GM06990 (cell line): ENCODE measurements around the gene SPACA7.

ENCODE experiments used
- DNase-seq: peaks from one replicate; pipeline ENCODE4 v3.0.0-alpha.2; 2011; ENCODE audit not compliant: insufficient read length; ENCODE audit errors: extremely low read depth
- H3K27me3 ChIP-seq: replicated peaks from 2 replicates; pipeline ENCODE4 v1.6.0; 2011; ENCODE audit warnings: low read length; ENCODE audit not compliant: control insufficient read depth, insufficient read depth
- H3K36me3 ChIP-seq: 2 replicates; pipeline ENCODE4 v1.5.1; 2011; ENCODE audit warnings: low read length; ENCODE audit not compliant: control insufficient read depth, insufficient read depth
- H3K4me3 ChIP-seq: replicated peaks from 2 replicates; pipeline ENCODE4 v1.5.1; 2011; ENCODE audit warnings: low read depth, mild to moderate bottlenecking, control low read depth, low read length
- CTCF ChIP-seq: IDR thresholded peaks from 2 replicates; pipeline ENCODE4 v1.5.1; 2011; ENCODE audit warnings: low read length, control low read depth, mild to moderate bottlenecking, inconsistent platforms; ENCODE audit not compliant: insufficient read depth, poor library complexity, severe bottlenecking

SPACA7 gene

GRCh38 chr13:112465251-112466131, 89.3 kb downstream of the SPACA7 start:
- H3K4me3 ChIP-seq, result no peak overlapping the region
- H3K36me3 ChIP-seq, result no peaks in the 10 kb centered on the region
- DNase-seq, result no peak
- no peak for TF ChIP-seq CTCF
- H3K27me3 ChIP-seq, result no peaks in the 10 kb centered on the region

GRCh38 chr13:112466132-112467058, 90.2 kb downstream of the SPACA7 start:
- DNase-seq, result no peak
- H3K27me3 ChIP-seq, result no peaks in the 10 kb centered on the region
- no peak for TF ChIP-seq CTCF
- H3K36me3 ChIP-seq, result no peaks in the 10 kb centered on the region
- no peak overlapping the region for H3K4me3 ChIP-seq

- Histone ChIP-seq H3K4me3 (no peak overlapping the region), H3K27me3 (no peaks in the 10 kb centered on the region), H3K36me3 (no peaks in the 10 kb centered on the region)
- TF ChIP-seq CTCF, result no peak
- DNase-seq, result no peak
These were observed 91.1 kb downstream of the SPACA7 start for GRCh38 chr13:112467236-112467635.

- no peak for TF ChIP-seq CTCF
- Histone ChIP-seq H3K27me3 (no peaks in the 10 kb centered on the region), H3K4me3 (no peak overlapping the region), H3K36me3 (no peaks in the 10 kb centered on the region)
- DNase-seq, result no peak
These were observed 91.9 kb downstream of the SPACA7 start for GRCh38 chr13:112468069-112468468.

GRCh38 chr13:112469071-112469745, 93.1 kb downstream of the SPACA7 start:
- H3K4me3 ChIP-seq, result no peak overlapping the region
- H3K27me3 ChIP-seq, result no peaks in the 10 kb centered on the region
- H3K36me3 ChIP-seq, result no peaks in the 10 kb centered on the region
- TF ChIP-seq CTCF, result no peak
- no peak for DNase-seq
